Brain microvascular endothelial cell (primary cell): ENCODE results near the gene LRRC49.

Experiments
- DNase-seq: peaks from one replicate; pipeline ENCODE4 v3.0.0-alpha.2; 2020
- H3K27ac ChIP-seq: fragments of 250-450 bp; sonication (Bioruptor Pico); 2 replicates; pipeline ENCODE4 v1.5.1; 2020; ENCODE audit warnings: mild to moderate bottlenecking, moderate library complexity
- H3K27me3 ChIP-seq: fragments of 250-450 bp; sonication (Bioruptor Pico); replicated peaks from 2 replicates; pipeline ENCODE4 v1.5.1; 2020; ENCODE audit warnings: mild to moderate bottlenecking
- H3K36me3 ChIP-seq: fragments of 250-450 bp; sonication (Bioruptor Pico); replicated peaks from 2 replicates; pipeline ENCODE4 v1.5.1; 2020; ENCODE audit warnings: mild to moderate bottlenecking
- H3K4me3 ChIP-seq: 2 replicates; pipeline ENCODE4 v1.5.1; 2011; ENCODE audit warnings: low read depth, mild to moderate bottlenecking, control low read depth, low read length, moderate library complexity
- in situ Hi-C: cut with HindIII; loops from 2 replicates; pipeline ENCODE4 v1.10.0; 2017; ENCODE audit warnings: low sequenced_read_pairs, low pct_ligation_motif_present
- TF ChIP-seq, protein P1 (sequence below): IDR thresholded peaks from 2 replicates; pipeline ENCODE4 v1.5.1; 2011; ENCODE audit warnings: low read depth, mild to moderate bottlenecking, moderate library complexity, low read length, control low read depth, inconsistent platforms; ENCODE audit errors: missing control alignments

The LRRC49 gene

DNA sequence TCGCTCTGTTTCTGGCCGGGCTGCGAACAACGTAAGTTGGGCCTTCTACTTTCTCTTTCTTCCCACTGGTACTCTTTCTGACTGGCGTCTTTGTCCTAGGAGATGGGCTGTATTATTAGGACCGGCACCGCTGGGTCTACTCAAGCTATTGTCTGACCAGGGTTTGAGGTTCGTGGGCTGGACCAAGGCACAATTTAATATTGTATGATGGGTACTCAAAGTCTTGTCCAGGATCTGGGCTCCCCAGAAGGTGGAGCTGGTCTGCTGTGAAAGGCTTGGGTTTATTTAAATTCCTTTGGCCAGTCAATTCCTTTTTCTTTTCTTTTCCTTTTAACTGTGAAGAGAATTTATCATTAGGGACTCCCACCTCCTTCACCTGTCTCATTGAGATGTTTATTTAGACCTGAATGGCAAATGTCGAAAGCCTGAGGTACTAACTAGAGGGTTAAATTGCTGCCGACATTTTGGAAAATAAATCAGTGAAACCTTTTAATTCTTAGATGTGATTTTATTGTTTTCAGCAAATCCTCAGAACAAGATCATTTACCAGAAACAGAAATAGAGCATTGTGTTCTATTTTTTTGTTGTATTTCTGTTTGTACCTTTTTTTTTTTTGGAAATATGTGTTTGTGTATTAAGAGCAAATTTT, 410 bp downstream of the LRRC49 start:
- in situ Hi-C loops, result no loop called here
- TF ChIP-seq, protein P1, sequence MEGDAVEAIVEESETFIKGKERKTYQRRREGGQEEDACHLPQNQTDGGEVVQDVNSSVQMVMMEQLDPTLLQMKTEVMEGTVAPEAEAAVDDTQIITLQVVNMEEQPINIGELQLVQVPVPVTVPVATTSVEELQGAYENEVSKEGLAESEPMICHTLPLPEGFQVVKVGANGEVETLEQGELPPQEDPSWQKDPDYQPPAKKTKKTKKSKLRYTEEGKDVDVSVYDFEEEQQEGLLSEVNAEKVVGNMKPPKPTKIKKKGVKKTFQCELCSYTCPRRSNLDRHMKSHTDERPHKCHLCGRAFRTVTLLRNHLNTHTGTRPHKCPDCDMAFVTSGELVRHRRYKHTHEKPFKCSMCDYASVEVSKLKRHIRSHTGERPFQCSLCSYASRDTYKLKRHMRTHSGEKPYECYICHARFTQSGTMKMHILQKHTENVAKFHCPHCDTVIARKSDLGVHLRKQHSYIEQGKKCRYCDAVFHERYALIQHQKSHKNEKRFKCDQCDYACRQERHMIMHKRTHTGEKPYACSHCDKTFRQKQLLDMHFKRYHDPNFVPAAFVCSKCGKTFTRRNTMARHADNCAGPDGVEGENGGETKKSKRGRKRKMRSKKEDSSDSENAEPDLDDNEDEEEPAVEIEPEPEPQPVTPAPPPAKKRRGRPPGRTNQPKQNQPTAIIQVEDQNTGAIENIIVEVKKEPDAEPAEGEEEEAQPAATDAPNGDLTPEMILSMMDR, result peak; percentile 79
- Histone ChIP-seq H3K36me3 (no peaks in the 10 kb centered on the region), H3K27me3 (no peaks in the 10 kb centered on the region), H3K4me3 (peak overlapping the region; percentile 83), H3K27ac (peak overlapping the region; percentile 83)
- peak; percentile 66 for DNase-seq

GRCh38 chr15:70902107-70902506, 9.5 kb downstream of the LRRC49 start:
- TF ChIP-seq, protein P1, result no peak
- in situ Hi-C loops, result no loop called here
- no peaks in the 10 kb centered on the region for H3K36me3 ChIP-seq
- DNase-seq, result peak; percentile 85
- H3K27ac ChIP-seq, result peak overlapping the region; percentile 61
- H3K27me3 ChIP-seq, result no peaks in the 10 kb centered on the region
- H3K4me3 ChIP-seq, result no peak overlapping the region

- no peaks in the 10 kb centered on the region for H3K27me3 ChIP-seq
These were observed 14.2 kb downstream of the LRRC49 start for GRCh38 chr15:70906842-70907241.

DNA sequence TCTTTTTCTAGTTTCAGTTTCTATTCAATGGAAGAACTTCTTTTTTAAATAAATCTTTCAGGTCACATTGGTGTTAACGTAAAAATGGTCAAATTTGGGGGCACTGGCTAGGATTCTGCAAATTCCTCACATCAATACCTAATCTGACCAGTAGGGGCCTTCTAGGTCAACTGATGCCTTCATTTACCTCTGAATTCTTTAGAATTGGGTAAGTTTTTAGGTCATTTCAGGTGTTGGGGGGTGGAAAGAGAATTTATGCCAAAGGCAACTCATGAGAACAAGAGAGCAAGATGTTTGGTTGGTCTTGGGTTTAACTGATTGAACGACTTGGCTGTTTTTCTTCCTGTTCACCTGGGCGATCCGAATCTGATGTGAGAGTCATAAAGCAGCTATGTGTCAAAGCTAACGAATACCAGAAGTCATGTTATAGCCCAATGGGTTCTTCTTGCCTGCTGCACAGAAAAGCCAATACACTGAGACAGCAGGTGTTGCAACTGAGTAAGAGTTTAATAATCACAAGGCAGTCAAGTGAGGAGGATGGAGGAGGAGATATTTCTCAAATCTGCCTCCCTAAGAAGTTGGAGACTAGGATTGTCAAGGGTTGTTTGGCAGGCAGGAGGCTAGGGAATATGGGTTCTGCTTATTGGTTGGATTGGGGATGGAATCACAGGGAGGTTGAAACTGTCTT, 15.3 kb downstream of the LRRC49 start:
- H3K27me3 ChIP-seq, result no peaks in the 10 kb centered on the region
- TF ChIP-seq, protein P1, result peak; percentile 49
- no peaks in the 10 kb centered on the region for H3K36me3 ChIP-seq
- in situ Hi-C loops, result no loop called here
- no peak for DNase-seq
- H3K4me3 ChIP-seq, result no peak overlapping the region
- no peak overlapping the region for H3K27ac ChIP-seq

More at GRCh38 chr15:70906842-70907241, 14.2 kb downstream of the LRRC49 start:
- Histone ChIP-seq H3K36me3 (no peaks in the 10 kb centered on the region), H3K4me3 (no peak overlapping the region), H3K27ac (no peak overlapping the region)
- in situ Hi-C loops, result no loop called here
- TF ChIP-seq, protein P1, result no peak
- no peak for DNase-seq

- in situ Hi-C loops, result no loop called here
- no peak overlapping the region for H3K27ac ChIP-seq
- no peak overlapping the region for H3K4me3 ChIP-seq
- H3K36me3 ChIP-seq, result no peaks in the 10 kb centered on the region
- TF ChIP-seq, protein P1, result no peak
- no peak for DNase-seq
- no peaks in the 10 kb centered on the region for H3K27me3 ChIP-seq
These were observed 18.3 kb downstream of the LRRC49 start for GRCh38 chr15:70910958-70911357.
